Thyroid gland (tissue), 4 donors: ENCODE results near the gene MB. TPM values are rescaled to one million over a fixed set of nuclear protein-coding genes. Genes with fewer than 3 reads are reported as not detected.

Source experiments
- DNase-seq, 2 donors: peaks; one replicate each; pipeline ENCODE4 v3.0.0-alpha.2; 2019
- H3K27ac ChIP-seq, 3 donors: fragments of 200-600 bp; sonication (generic); 1 replicate in 2 of 3; 2 replicates in 1 of 3; pipeline ENCODE4 v1.5.1; 2016 to 2019; ENCODE audit warnings: mild to moderate bottlenecking in 1 of 3, moderate library complexity in 1 of 3
- H3K27me3 ChIP-seq: fragments of 200-600 bp; sonication (generic); one replicate; pipeline ENCODE4 v1.5.1; 2019
- H3K36me3 ChIP-seq, 2 donors: fragments of 200-600 bp; sonication (generic); one replicate each; pipeline ENCODE4 v1.5.1; 2016 to 2019
- H3K4me1 ChIP-seq, 2 donors: fragments of 200-600 bp; sonication (generic); one replicate each; pipeline ENCODE4 v1.5.1; 2017 to 2019
- H3K4me3 ChIP-seq, 3 donors: fragments of 200-600 bp; sonication (generic); replicated peaks in 1 of 3; 1 replicate in 2 of 3; 2 replicates in 1 of 3; pipeline ENCODE4 v1.5.1; 2016; ENCODE audit warnings: mild to moderate bottlenecking in 1 of 3
- H3K9me3 ChIP-seq: fragments of 200-600 bp; sonication (generic); one replicate; pipeline ENCODE4 v1.5.1; 2017
- CTCF ChIP-seq, 6 experiments: fragments of 200-600 bp in 3 of 6; fragments of 450-650 bp in 3 of 6; sonication (generic) in 3 of 6; IDR thresholded peaks; one replicate each; pipeline ENCODE4 v1.5.1; 2016 to 2019; ENCODE audit warnings: antibody characterized with exemption in 6 of 6, mild to moderate bottlenecking in 2 of 6, inconsistent platforms in 1 of 6, moderate library complexity in 1 of 6
- POLR2A ChIP-seq, 2 donors: fragments of 450-650 bp; IDR thresholded peaks; one replicate each; pipeline ENCODE4 v1.6.1; 2017; ENCODE audit warnings: antibody characterized with exemption in 2 of 2, mild to moderate bottlenecking in 2 of 2, moderate library complexity in 1 of 2
- WGBS, 2 donors: methylation state at CpG; one replicate each; pipeline ENCODE4 v1.1.5; 2017; 5-methylcytosine and 5-hydroxymethylcytosine counted together
- intact Hi-C: fragments of 100-400 bp; cut with DNase I; formaldehyde crosslinking; loops from one replicate; pipeline ENCODE4 v1.15.1; 2023
- total RNA-seq, 4 donors: library from RNA; depleted of rRNA; stranded (reverse); fragments of >200 nt; gene quantifications; one replicate each; pipeline ENCODE4 v1.2.3, GENCODE V29; 2016

Gene MB
- total RNA-seq, 4 donors from 2014 or later: 0.45 to 1.8 TPM; not detected in 2

- no peaks in the 10 kb centered on the region for H3K27me3 ChIP-seq
- intact Hi-C loops: no loop called here
- H3K27ac ChIP-seq: no peak overlapping the region
- H3K4me3 ChIP-seq: no peak overlapping the region
- DNase-seq: no peak
- no peaks in the 10 kb centered on the region for H3K9me3 ChIP-seq
- 88 to 95% methylated on average over 15 to 18 of the region's 19 CpGs for WGBS, 2 donors
- H3K36me3 ChIP-seq: no peaks in the 10 kb centered on the region
- no peak for TF ChIP-seq POLR2A (IDR thresholded peaks at IDR 0.05)
- no peak for TF ChIP-seq CTCF (IDR thresholded peaks at IDR 0.05)
- H3K4me1 ChIP-seq: no peaks in the 10 kb centered on the region
These were observed 38.1 kb downstream of the MB start for GRCh38 chr22:35578836-35579575.

DNA sequence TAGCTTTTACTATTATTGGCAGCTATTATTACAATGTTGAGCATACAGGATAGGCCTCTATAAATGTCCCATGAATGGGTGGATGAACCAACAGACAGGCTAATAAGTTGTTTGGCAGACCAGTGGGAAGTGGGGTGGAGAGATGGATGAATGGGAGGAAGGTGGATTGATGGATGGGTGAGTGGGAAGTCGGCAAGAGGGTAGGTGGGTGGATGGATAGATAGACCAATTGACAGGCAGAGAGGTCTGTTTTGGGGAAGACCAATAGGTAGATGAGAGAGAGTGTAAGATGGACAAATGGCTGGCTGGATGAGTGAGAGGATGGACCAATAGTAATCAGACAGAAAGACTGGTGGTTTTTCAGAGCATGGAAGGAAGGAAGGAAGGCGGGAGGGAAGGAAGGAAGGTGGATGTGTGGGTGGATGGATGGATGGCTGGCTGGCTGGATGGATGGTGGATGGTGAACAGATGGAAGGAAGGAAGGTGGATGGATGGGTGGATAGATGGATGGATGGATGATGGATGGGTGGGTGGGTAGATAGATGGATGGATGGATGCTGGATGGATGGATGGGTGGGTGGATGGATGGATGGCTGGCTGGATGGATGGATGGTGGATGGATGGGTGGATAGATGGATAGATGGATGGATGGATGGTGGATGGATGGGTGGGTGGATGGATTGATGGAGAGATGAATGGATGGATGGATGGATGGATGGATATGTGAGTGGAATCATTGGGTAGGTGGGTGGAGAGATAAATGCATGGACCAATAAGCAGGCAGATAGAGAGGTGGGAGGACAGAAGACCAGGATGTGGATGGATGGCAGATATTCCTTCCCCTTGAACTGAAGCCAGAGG lies 39.1 kb downstream of the MB start:
- intact Hi-C loops: no loop called here
- Histone ChIP-seq H3K4me3 (no peak overlapping the region), H3K27ac (no peak overlapping the region), H3K4me1 (no peaks in the 10 kb centered on the region), H3K36me3 (no peaks in the 10 kb centered on the region), H3K9me3 (no peaks in the 10 kb centered on the region), H3K27me3 (no peaks in the 10 kb centered on the region)
- no peak for DNase-seq
- 92% methylated on average over 2 of the region's 2 CpGs for WGBS, 2 donors
- TF ChIP-seq CTCF (IDR thresholded peaks at IDR 0.05) (no peak), POLR2A (IDR thresholded peaks at IDR 0.05) (no peak)

- Histone ChIP-seq H3K4me3 (no peak overlapping the region), H3K4me1 (no peaks in the 10 kb centered on the region), H3K27ac (no peak overlapping the region), H3K36me3 (no peaks in the 10 kb centered on the region), H3K27me3 (no peaks in the 10 kb centered on the region), H3K9me3 (no peaks in the 10 kb centered on the region)
- intact Hi-C loops: no loop called here
- no peak for DNase-seq
- TF ChIP-seq CTCF (IDR thresholded peaks at IDR 0.05): no peak
- no peak for TF ChIP-seq POLR2A (IDR thresholded peaks at IDR 0.05)
- 89 to 96% methylated on average over 8 of the region's 8 CpGs for WGBS, 2 donors
These were observed 40.5 kb downstream of the MB start for GRCh38 chr22:35576671-35577070.

GRCh38 chr22:35575116-35575748 lies 41.9 kb downstream of the MB start:
- DNase-seq: no peak
- Histone ChIP-seq H3K4me1 (no peaks in the 10 kb centered on the region), H3K27ac (no peak overlapping the region), H3K27me3 (no peaks in the 10 kb centered on the region), H3K9me3 (no peaks in the 10 kb centered on the region), H3K36me3 (no peaks in the 10 kb centered on the region), H3K4me3 (no peak overlapping the region)
- intact Hi-C loops: no loop called here
- TF ChIP-seq CTCF (IDR thresholded peaks at IDR 0.05): no peak
- TF ChIP-seq POLR2A (IDR thresholded peaks at IDR 0.05): no peak
- WGBS, 2 donors: 53 to 79% methylated on average over 7 to 12 of the region's 15 CpGs
